ENCODE results near the gene MCF2L. TPM values are rescaled to one million over a fixed set of nuclear protein-coding genes. Genes with fewer than 3 reads are reported as not detected.

The MCF2L gene
- total RNA-seq, 6 experiments from 2014 or later = 9.6 to 18.4 (median 11.7) TPM

GRCh38 chr13:113096052-113096744, 127.2 kb downstream of the MCF2L start:
- H3K4me3 ChIP-seq = no peak overlapping the region
- no peaks in the 10 kb centered on the region for H3K4me1 ChIP-seq
- H3K27ac ChIP-seq = no peak overlapping the region
- WGBS (ENCODE audit: insufficient coverage, low coverage, low lambda C conversion rate, missing lambda C conversion rate) = no CpG with 5 or more reads among the region's 61 CpGs
- ATAC-seq (peak in 1 of 4 donors; percentile 5), DNase-seq (no peak)
- H3K9me3 ChIP-seq = no peaks in the 10 kb centered on the region
- no peaks in the 10 kb centered on the region for H3K36me3 ChIP-seq
- H3K27me3 ChIP-seq = no peaks in the 10 kb centered on the region
- intact Hi-C loops (cut with DNase I) = loop anchor here in 1 of 2 donors (10.0 kb wide), 1 partner anchor 51 kb away; no protein-coding TSS in a partner anchor
- TF ChIP-seq POLR2A (IDR thresholded peaks at IDR 0.05) (no peak), CTCF (IDR thresholded peaks at IDR 0.05) (no peak)

- 95% methylated on average over 5 of the region's 52 CpGs for WGBS (ENCODE audit: insufficient coverage, low coverage, low lambda C conversion rate, missing lambda C conversion rate)
- no peak overlapping the region for H3K27ac ChIP-seq
- intact Hi-C loops (cut with DNase I) = loop anchor here in 1 of 2 donors (10.0 kb wide), 1 partner anchor 52 kb away; no protein-coding TSS in a partner anchor
- ATAC-seq (peak in 1 of 4 donors; percentile 7), DNase-seq (no peak)
- no peaks in the 10 kb centered on the region for H3K9me3 ChIP-seq
- H3K27me3 ChIP-seq = no peaks in the 10 kb centered on the region
- H3K36me3 ChIP-seq = no peaks in the 10 kb centered on the region
- TF ChIP-seq POLR2A (IDR thresholded peaks at IDR 0.05) (no peak), CTCF (IDR thresholded peaks at IDR 0.05) (no peak)
- H3K4me3 ChIP-seq = no peak overlapping the region
- no peaks in the 10 kb centered on the region for H3K4me1 ChIP-seq
These were observed 127.8 kb downstream of the MCF2L start for GRCh38 chr13:113096745-113097305.

- Histone ChIP-seq H3K9me3 (no peaks in the 10 kb centered on the region), H3K27me3 (no peaks in the 10 kb centered on the region), H3K27ac (no peak overlapping the region), H3K4me1 (no peaks in the 10 kb centered on the region), H3K36me3 (no peaks in the 10 kb centered on the region), H3K4me3 (no peak overlapping the region)
- TF ChIP-seq CTCF (IDR thresholded peaks at IDR 0.05) (no peak), POLR2A (IDR thresholded peaks at IDR 0.05) (no peak)
- WGBS (ENCODE audit: insufficient coverage, low coverage, low lambda C conversion rate, missing lambda C conversion rate) = 98% methylated on average over 6 of the region's 7 CpGs
- ATAC-seq (no peak), DNase-seq (no peak)
- intact Hi-C loops (cut with DNase I) = loop anchor here in 1 of 2 donors (10.0 kb wide), 1 partner anchor 53 kb away; no protein-coding TSS in a partner anchor
These were observed 128.6 kb downstream of the MCF2L start for GRCh38 chr13:113097651-113098050.

- intact Hi-C loops (cut with DNase I) = loop anchor here in 1 of 2 donors (10.0 kb wide), 1 partner anchor 53 kb away; no protein-coding TSS in a partner anchor
- Histone ChIP-seq H3K27me3 (no peaks in the 10 kb centered on the region), H3K4me3 (no peak overlapping the region), H3K36me3 (no peaks in the 10 kb centered on the region), H3K9me3 (no peaks in the 10 kb centered on the region), H3K4me1 (no peaks in the 10 kb centered on the region), H3K27ac (no peak overlapping the region)
- no peak for TF ChIP-seq CTCF (IDR thresholded peaks at IDR 0.05)
- TF ChIP-seq POLR2A (IDR thresholded peaks at IDR 0.05) = no peak
- DNase-seq (no peak), ATAC-seq (no peak)
- 95% methylated on average over 15 of the region's 30 CpGs for WGBS (ENCODE audit: insufficient coverage, low coverage, low lambda C conversion rate, missing lambda C conversion rate)
These were observed 129.2 kb downstream of the MCF2L start for GRCh38 chr13:113098162-113098732.
